CD14-positive monocyte (primary cell): Measurements from ENCODE around the gene DBF4B. TPM values are rescaled to one million over a fixed set of nuclear protein-coding genes. Genes with fewer than 3 reads are reported as not detected.

Experiments
- DNase-seq, 3 donors: peaks; one replicate each; pipeline ENCODE4 v3.0.0-alpha.2; 2011 to 2022
- H2AFZ ChIP-seq: 2 replicates; pipeline ENCODE4 v1.6.0; 2012; ENCODE audit warnings: mild to moderate bottlenecking, low read depth, low read length, inconsistent platforms; ENCODE audit not compliant: insufficient read depth, poor library complexity, severe bottlenecking
- H3K27ac ChIP-seq, 2 donors: 1 replicate in 1 of 2; 2 replicates in 1 of 2; pipeline ENCODE4 v1.5.1; 2012 to 2013; ENCODE audit warnings: low read length in 2 of 2, control low read depth in 1 of 2, inconsistent platforms in 1 of 2, low read depth in 1 of 2, mild to moderate bottlenecking in 1 of 2
- H3K27me3 ChIP-seq, 2 donors: one replicate each; pipeline versions ENCODE4 v1.6.0 to v1.6.1; 2011 to 2013; ENCODE audit warnings: low read length in 2 of 2; ENCODE audit not compliant: control insufficient read depth in 2 of 2, insufficient read depth in 2 of 2
- H3K36me3 ChIP-seq, 2 donors: replicated peaks in 1 of 2; 1 replicate in 1 of 2; 2 replicates in 1 of 2; pipeline versions ENCODE4 v1.5.1 to v1.6.1; 2012 to 2013; ENCODE audit warnings: low read length in 2 of 2, control low read depth in 1 of 2, inconsistent platforms in 1 of 2, mild to moderate bottlenecking in 1 of 2; ENCODE audit not compliant: insufficient read depth in 2 of 2, control insufficient read depth in 1 of 2
- H3K4me1 ChIP-seq, 2 donors: 1 replicate in 1 of 2; 2 replicates in 1 of 2; pipeline versions ENCODE4 v1.5.1 to v1.6.1; 2012 to 2013; ENCODE audit warnings: low read length in 2 of 2, control low read depth in 1 of 2, inconsistent platforms in 1 of 2, mild to moderate bottlenecking in 1 of 2, moderate library complexity in 1 of 2; ENCODE audit not compliant: insufficient read depth in 2 of 2, control insufficient read depth in 1 of 2
- H3K4me2 ChIP-seq: replicated peaks from 2 replicates; pipeline ENCODE3; 2012; ENCODE audit warnings: low read length, moderate library complexity, mild to moderate bottlenecking; ENCODE audit not compliant: poor library complexity, severe bottlenecking; ENCODE audit errors: extremely low read depth
- H3K4me3 ChIP-seq, 3 experiments: fragments of 200-600 bp in 1 of 3; sonication (generic) in 1 of 3; replicated peaks in 1 of 3; 1 replicate in 2 of 3; 2 replicates in 1 of 3; pipeline ENCODE4 v1.5.1; 2011 to 2013; ENCODE audit warnings: low read length in 3 of 3, mild to moderate bottlenecking in 3 of 3, control low read depth in 2 of 3, low read depth in 2 of 3, inconsistent platforms in 1 of 3, moderate library complexity in 1 of 3
- H3K79me2 ChIP-seq: 2 replicates; pipeline ENCODE4 v1.6.0; 2012; ENCODE audit warnings: mild to moderate bottlenecking, control low read depth, inconsistent platforms, low read length, moderate library complexity; ENCODE audit not compliant: insufficient read depth
- H3K9ac ChIP-seq: 2 replicates; pipeline ENCODE4 v1.6.0; 2017; ENCODE audit warnings: low read length, mild to moderate bottlenecking; ENCODE audit not compliant: insufficient read depth, poor library complexity, severe bottlenecking
- H3K9me3 ChIP-seq, 2 donors: replicated peaks in 1 of 2; 1 replicate in 1 of 2; 2 replicates in 1 of 2; pipeline versions ENCODE4 v1.5.1 to v1.6.1; 2012 to 2013; ENCODE audit warnings: low read length in 2 of 2, control low read depth in 1 of 2; ENCODE audit not compliant: control insufficient read depth in 1 of 2, insufficient read depth in 1 of 2
- H4K20me1 ChIP-seq: 2 replicates; pipeline ENCODE4 v1.6.0; 2012; ENCODE audit warnings: mild to moderate bottlenecking, low read length, control low read depth, moderate library complexity; ENCODE audit not compliant: insufficient read depth
- H3K27ac Mint-ChIP-seq, 7 donors: one replicate each; pipeline ENCODE4 v1.8.0; 2020; ENCODE audit warnings: mild to moderate bottlenecking in 7 of 7, mixed read lengths in 7 of 7, moderate library complexity in 6 of 7, inconsistent platforms in 2 of 7
- H3K27me3 Mint-ChIP-seq, 3 donors: one replicate each; pipeline ENCODE4 v1.8.0; 2021 to 2022; ENCODE audit warnings: low read depth in 3 of 3, mild to moderate bottlenecking in 3 of 3, mixed read lengths in 3 of 3, moderate library complexity in 3 of 3, inconsistent platforms in 1 of 3
- H3K36me3 Mint-ChIP-seq, 2 donors: one replicate each; pipeline ENCODE4 v1.8.0; 2020; ENCODE audit warnings: mixed read lengths in 2 of 2, inconsistent platforms in 1 of 2, mild to moderate bottlenecking in 1 of 2
- H3K4me1 Mint-ChIP-seq: one replicate; pipeline ENCODE4 v1.8.0; 2020; ENCODE audit warnings: mild to moderate bottlenecking, mixed read lengths
- H3K4me3 Mint-ChIP-seq, 2 donors: one replicate each; pipeline ENCODE4 v1.8.0; 2020; ENCODE audit warnings: mild to moderate bottlenecking in 2 of 2, mixed read lengths in 2 of 2, moderate library complexity in 1 of 2
- H3K9me3 Mint-ChIP-seq, 7 donors: one replicate each; pipeline ENCODE4 v1.8.0; 2020 to 2022; ENCODE audit warnings: mixed read lengths in 7 of 7, mild to moderate bottlenecking in 6 of 7, moderate library complexity in 6 of 7, inconsistent platforms in 2 of 7
- CTCF ChIP-seq: fragments of 200-600 bp; IDR thresholded peaks from one replicate; pipeline ENCODE4 v1.8.0; 2022; ENCODE audit warnings: antibody characterized with exemption, mild to moderate bottlenecking
- WGBS: methylation state at CpG from one replicate; pipeline ENCODE4 v1.1.5; 2013; ENCODE audit warnings: missing lambda C conversion rate; ENCODE audit not compliant: insufficient coverage; 5-methylcytosine and 5-hydroxymethylcytosine counted together
- intact Hi-C, 2 donors: fragments of 100-400 bp; cut with micrococcal nuclease; formaldehyde crosslinking; loops; one replicate each; pipeline versions ENCODE4 v1.15.0 to v1.15.1; 2023
- polyA plus RNA-seq, 3 donors: library from polyadenylated mRNA; depleted of rRNA in 1 of 3; unstranded in 2 of 3; stranded (reverse) in 1 of 3; fragments of 300-500 nt in 2 of 3; fragments of >200 nt in 1 of 3; fragmentation: Illumina TruSeq in 2 of 3; gene quantifications; 1 replicate in 2 of 3; 2 replicates in 1 of 3; pipeline ENCODE4 v1.2.3, GENCODE V29; 2012 to 2021

Gene DBF4B
- polyA plus RNA-seq, 3 donors: 0.23 to 2.9 (median 0.34) TPM

GRCh38 chr17:44707755-44708400 is 587 bp upstream of the DBF4B start:
- Mint-ChIP-seq H3K4me3 (no peak overlapping the region), H3K27me3 (peaks cover under 1 to 10% (median 2%) of the 10 kb centered on the region in 3 donors), H3K36me3 (peaks cover 2 to 12% of the 10 kb centered on the region in 2 donors), H3K27ac (no peak overlapping the region), H3K4me1 (peaks cover 1% of the 10 kb centered on the region), H3K9me3 (peaks cover 0 to 2% (median 0%) of the 10 kb centered on the region in 7 donors)
- Histone ChIP-seq H3K4me3 (peak overlapping the region; percentile 93 to 100 (median 97)), H3K27me3 (no peaks in the 10 kb centered on the region), H3K9ac (peak overlapping the region; percentile 75), H3K9me3 (no peaks in the 10 kb centered on the region), H3K36me3 (no peaks in the 10 kb centered on the region), H3K27ac (peak overlapping the region in 1 of 2 donors; percentile 77), H3K79me2 (peaks cover 24% of the 10 kb centered on the region), H2AFZ (peak overlapping the region; percentile 100), H3K4me1 (peaks cover 17 to 19% of the 10 kb centered on the region in 2 donors), H4K20me1 (no peaks in the 10 kb centered on the region), H3K4me2 (peak overlapping the region; percentile 96)
- DNase-seq: peak in 1 of 3 donors; percentile 20
- intact Hi-C loops: no loop called here
- 18% methylated on average over 4 of the region's 4 CpGs for WGBS
- no peak for TF ChIP-seq CTCF

- H2AFZ ChIP-seq: no peak overlapping the region
- no peak for DNase-seq
- no peaks in the 10 kb centered on the region for H3K79me2 ChIP-seq
- H3K9ac ChIP-seq: no peak overlapping the region
- H3K27ac Mint-ChIP-seq: no peak overlapping the region
- H3K27ac ChIP-seq: no peak overlapping the region
- H3K4me2 ChIP-seq: no peak overlapping the region
- H3K27me3 Mint-ChIP-seq: peaks cover 0 to 2% (median 0%) of the 10 kb centered on the region in 3 donors
- H3K9me3 ChIP-seq: no peaks in the 10 kb centered on the region
- peaks cover 0 to 3% (median 0%) of the 10 kb centered on the region in 7 donors for H3K9me3 Mint-ChIP-seq
- no peak overlapping the region for H3K4me3 Mint-ChIP-seq
- TF ChIP-seq CTCF: no peak
- no peak overlapping the region for H3K4me3 ChIP-seq
- no peaks in the 10 kb centered on the region for H3K27me3 ChIP-seq
- H3K4me1 ChIP-seq: no peaks in the 10 kb centered on the region
- intact Hi-C loops: loop anchor here in 1 of 2 donors (5.0 kb wide), 1 partner anchor 302 kb away; no protein-coding TSS in a partner anchor
- peaks cover 33 to 65% of the 10 kb centered on the region in 2 donors for H3K36me3 Mint-ChIP-seq
- WGBS: 100% methylated on average over 1 of the region's 1 CpG
- H3K36me3 ChIP-seq: peaks cover 22 to 48% of the 10 kb centered on the region in 2 donors
- no peaks in the 10 kb centered on the region for H4K20me1 ChIP-seq
- H3K4me1 Mint-ChIP-seq: no peaks in the 10 kb centered on the region
Observed at GRCh38 chr17:44719444-44719843, 11.0 kb downstream of the DBF4B start.
